KMS-11 (cell line): ENCODE measurements around the gene SLC7A14.

Experiments
- H2AFZ ChIP-seq: fragments of 200-600 bp; sonication (generic); 2 replicates; pipeline ENCODE4 v1.6.1; 2016; ENCODE audit warnings: antibody characterized with exemption, mixed run types, low read depth
- H3K27ac ChIP-seq: fragments of 200-600 bp; sonication (generic); 2 replicates; pipeline ENCODE4 v1.6.1; 2016; ENCODE audit warnings: mild to moderate bottlenecking, mixed run types
- H3K27me3 ChIP-seq: fragments of 200-600 bp; sonication (generic); 2 replicates; pipeline ENCODE4 v1.6.1; 2017; ENCODE audit warnings: mild to moderate bottlenecking, low read depth, mixed run types, moderate library complexity; ENCODE audit not compliant: insufficient read depth
- H3K36me3 ChIP-seq: fragments of 200-600 bp; sonication (generic); 2 replicates; pipeline ENCODE4 v1.6.1; 2017; ENCODE audit warnings: mild to moderate bottlenecking, mixed run types; ENCODE audit not compliant: insufficient read depth
- H3K4me1 ChIP-seq: fragments of 200-600 bp; sonication (generic); 2 replicates; pipeline ENCODE4 v1.6.1; 2016; ENCODE audit warnings: mild to moderate bottlenecking, low read depth, mixed run types; ENCODE audit not compliant: poor library complexity, severe bottlenecking
- H3K4me2 ChIP-seq: fragments of 200-600 bp; sonication (generic); 2 replicates; pipeline ENCODE4 v1.7.0; 2016; ENCODE audit warnings: mild to moderate bottlenecking, mixed run types
- H3K4me3 ChIP-seq: fragments of 200-600 bp; sonication (generic); IDR thresholded peaks from 2 replicates; pipeline ENCODE4 v1.6.1; 2017; ENCODE audit warnings: low read depth, low read length, mixed read lengths; ENCODE audit not compliant: insufficient read depth
- H3K79me2 ChIP-seq: fragments of 200-600 bp; sonication (generic); 2 replicates; pipeline ENCODE4 v1.6.1; 2016; ENCODE audit warnings: low read depth, mixed run types; ENCODE audit not compliant: insufficient read depth
- H3K9ac ChIP-seq: fragments of 200-600 bp; sonication (generic); 2 replicates; pipeline ENCODE4 v1.6.1; 2016; ENCODE audit warnings: mild to moderate bottlenecking, mixed run types
- H4K20me1 ChIP-seq: fragments of 200-600 bp; sonication (generic); 2 replicates; pipeline ENCODE4 v1.6.1; 2016; ENCODE audit warnings: mild to moderate bottlenecking, mixed run types; ENCODE audit not compliant: insufficient read depth
- TF ChIP-seq, protein P1 (sequence below): fragments of 200-600 bp; sonication (generic); conservative IDR thresholded peaks from 2 replicates; pipeline ENCODE4 v1.6.1; 2017; ENCODE audit warnings: low read depth, mild to moderate bottlenecking, antibody characterized with exemption, low read length, moderate library complexity, mixed read lengths

Gene SLC7A14

DNA sequence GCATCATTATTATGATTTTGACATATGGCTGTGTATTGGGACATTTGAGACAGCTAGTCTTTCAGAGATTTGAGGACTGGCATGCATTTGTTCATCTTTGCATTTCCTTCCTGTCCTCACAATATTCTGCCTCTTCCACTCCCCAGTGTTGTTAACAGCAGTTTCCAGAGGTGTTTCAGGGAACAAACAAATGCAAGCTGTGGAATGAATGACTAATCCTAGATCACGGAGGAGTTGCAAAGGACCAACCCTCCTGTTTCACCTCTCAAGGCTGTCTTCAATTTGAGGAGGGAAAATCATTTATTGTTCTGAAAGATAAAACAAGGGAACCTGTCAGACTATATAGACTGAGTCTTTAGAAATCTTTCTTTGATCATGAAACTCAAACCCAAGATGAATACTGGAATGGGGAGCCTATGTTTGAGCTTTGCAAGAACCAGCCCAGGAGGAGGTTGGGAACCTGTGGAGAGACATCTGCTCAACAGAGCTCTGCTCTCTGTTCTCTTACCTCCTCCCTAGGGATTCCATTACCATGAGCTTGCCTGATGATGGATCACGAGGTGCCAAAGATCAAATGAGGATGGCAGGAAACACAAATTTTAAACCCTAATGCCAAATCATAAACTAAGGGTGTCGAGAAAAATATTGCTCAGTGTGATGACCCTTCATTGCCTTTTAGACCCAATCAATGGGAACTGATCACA is 68.5 kb downstream of the SLC7A14 start:
- H2AFZ ChIP-seq: no peak overlapping the region
- H3K4me3 ChIP-seq: no peak overlapping the region
- H3K9ac ChIP-seq: no peak overlapping the region
- no peaks in the 10 kb centered on the region for H3K27me3 ChIP-seq
- no peaks in the 10 kb centered on the region for H3K36me3 ChIP-seq
- H3K27ac ChIP-seq: no peak overlapping the region
- no peaks in the 10 kb centered on the region for H4K20me1 ChIP-seq
- no peak overlapping the region for H3K4me2 ChIP-seq
- H3K4me1 ChIP-seq: no peaks in the 10 kb centered on the region
- TF ChIP-seq, protein P1, sequence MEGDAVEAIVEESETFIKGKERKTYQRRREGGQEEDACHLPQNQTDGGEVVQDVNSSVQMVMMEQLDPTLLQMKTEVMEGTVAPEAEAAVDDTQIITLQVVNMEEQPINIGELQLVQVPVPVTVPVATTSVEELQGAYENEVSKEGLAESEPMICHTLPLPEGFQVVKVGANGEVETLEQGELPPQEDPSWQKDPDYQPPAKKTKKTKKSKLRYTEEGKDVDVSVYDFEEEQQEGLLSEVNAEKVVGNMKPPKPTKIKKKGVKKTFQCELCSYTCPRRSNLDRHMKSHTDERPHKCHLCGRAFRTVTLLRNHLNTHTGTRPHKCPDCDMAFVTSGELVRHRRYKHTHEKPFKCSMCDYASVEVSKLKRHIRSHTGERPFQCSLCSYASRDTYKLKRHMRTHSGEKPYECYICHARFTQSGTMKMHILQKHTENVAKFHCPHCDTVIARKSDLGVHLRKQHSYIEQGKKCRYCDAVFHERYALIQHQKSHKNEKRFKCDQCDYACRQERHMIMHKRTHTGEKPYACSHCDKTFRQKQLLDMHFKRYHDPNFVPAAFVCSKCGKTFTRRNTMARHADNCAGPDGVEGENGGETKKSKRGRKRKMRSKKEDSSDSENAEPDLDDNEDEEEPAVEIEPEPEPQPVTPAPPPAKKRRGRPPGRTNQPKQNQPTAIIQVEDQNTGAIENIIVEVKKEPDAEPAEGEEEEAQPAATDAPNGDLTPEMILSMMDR: no peak
- no peaks in the 10 kb centered on the region for H3K79me2 ChIP-seq

DNA sequence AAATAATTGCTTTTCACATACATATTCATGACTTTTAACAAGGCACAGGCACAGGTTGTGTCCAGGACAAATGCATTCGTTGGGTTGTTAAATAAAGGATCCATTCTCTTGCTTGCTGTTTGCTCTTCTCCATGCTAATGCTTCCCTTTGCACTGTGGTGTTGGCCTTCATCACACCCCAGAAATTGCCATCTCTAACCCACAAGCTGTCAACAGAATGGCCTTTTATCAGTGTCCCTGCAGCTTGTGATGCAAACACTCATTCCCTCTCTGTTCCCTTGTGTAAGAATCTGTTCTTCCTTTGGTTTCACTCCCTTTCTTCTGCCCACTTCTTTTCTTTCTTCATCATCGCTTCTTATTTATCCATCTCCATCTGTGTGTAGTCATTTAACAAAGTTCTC is 72.2 kb downstream of the SLC7A14 start:
- no peaks in the 10 kb centered on the region for H3K4me1 ChIP-seq
- TF ChIP-seq, protein P1: no peak
- no peak overlapping the region for H2AFZ ChIP-seq
- H3K27ac ChIP-seq: no peak overlapping the region
- no peak overlapping the region for H3K9ac ChIP-seq
- H3K36me3 ChIP-seq: no peaks in the 10 kb centered on the region
- H3K4me2 ChIP-seq: no peak overlapping the region
- no peaks in the 10 kb centered on the region for H3K79me2 ChIP-seq
- no peaks in the 10 kb centered on the region for H3K27me3 ChIP-seq
- no peaks in the 10 kb centered on the region for H4K20me1 ChIP-seq
- H3K4me3 ChIP-seq: no peak overlapping the region

DNA sequence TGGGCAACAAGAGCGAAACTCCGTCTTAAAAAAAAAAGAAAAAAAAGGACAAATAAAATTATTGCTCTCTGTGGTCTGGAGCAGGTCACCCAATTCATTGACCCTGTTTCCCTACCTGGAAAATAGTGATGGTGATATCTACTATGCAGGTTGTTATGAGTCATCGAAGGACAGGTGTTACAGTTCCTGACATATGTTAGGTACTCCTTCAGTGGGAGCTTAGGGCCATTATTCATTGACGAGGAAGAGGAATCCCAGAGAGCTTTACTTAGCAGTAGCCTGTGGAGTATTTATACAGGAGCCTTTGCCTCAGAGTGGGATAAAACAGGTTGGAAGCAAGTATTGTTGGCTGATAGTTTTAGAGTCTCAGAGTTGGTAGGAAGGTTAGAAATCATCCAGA is 74.5 kb downstream of the SLC7A14 start:
- TF ChIP-seq, protein P1: no peak

DNA sequence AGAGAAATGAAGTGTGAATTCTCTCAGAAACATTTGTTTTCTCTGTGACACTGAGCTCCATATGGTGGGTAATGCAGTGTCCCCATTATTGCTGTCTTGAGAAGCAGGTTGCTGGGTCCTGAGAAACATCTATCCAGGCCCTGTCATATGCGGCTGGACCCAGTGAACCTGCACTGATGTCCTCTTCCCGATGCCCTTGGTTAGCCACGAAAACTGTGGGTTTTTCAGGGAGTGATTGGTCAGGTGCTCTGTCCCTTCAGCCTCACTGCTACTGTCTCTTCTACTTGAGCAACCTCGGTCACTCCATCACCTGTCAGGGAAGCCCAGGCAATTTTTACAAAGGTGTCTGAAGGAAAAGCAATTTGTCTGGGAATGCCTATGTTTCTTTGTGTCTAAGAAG is 77.0 kb downstream of the SLC7A14 start:
- Histone ChIP-seq H3K9ac (no peak overlapping the region), H3K4me3 (no peak overlapping the region), H3K79me2 (no peaks in the 10 kb centered on the region), H4K20me1 (no peaks in the 10 kb centered on the region), H2AFZ (no peak overlapping the region), H3K4me2 (no peak overlapping the region), H3K4me1 (no peaks in the 10 kb centered on the region), H3K27ac (no peak overlapping the region), H3K36me3 (no peaks in the 10 kb centered on the region), H3K27me3 (no peaks in the 10 kb centered on the region)
- TF ChIP-seq, protein P1: no peak

More for the DNA sequence above, 74.5 kb downstream of the SLC7A14 start:
- H3K27me3 ChIP-seq: no peaks in the 10 kb centered on the region
- H3K4me3 ChIP-seq: no peak overlapping the region
- no peak overlapping the region for H3K27ac ChIP-seq
- H3K9ac ChIP-seq: no peak overlapping the region
- no peaks in the 10 kb centered on the region for H4K20me1 ChIP-seq
- H3K79me2 ChIP-seq: no peaks in the 10 kb centered on the region
- H3K4me2 ChIP-seq: no peak overlapping the region
- no peaks in the 10 kb centered on the region for H3K36me3 ChIP-seq
- no peak overlapping the region for H2AFZ ChIP-seq
- H3K4me1 ChIP-seq: no peaks in the 10 kb centered on the region
